NCI-H128 (cell line): Measurements from ENCODE around the gene AVEN.
"Not testable (repeated sequence)": the region's sequence is repeated elsewhere in the genome, so short reads cannot be mapped to it uniquely, and the experiment has no call there.

ENCODE experiments used
- DNase-seq: peaks from one replicate; lab custom pipeline; 2025; ENCODE audit not compliant: unreplicated experiment; lab: John Stamatoyannopoulos, UW

The AVEN gene, protein sequence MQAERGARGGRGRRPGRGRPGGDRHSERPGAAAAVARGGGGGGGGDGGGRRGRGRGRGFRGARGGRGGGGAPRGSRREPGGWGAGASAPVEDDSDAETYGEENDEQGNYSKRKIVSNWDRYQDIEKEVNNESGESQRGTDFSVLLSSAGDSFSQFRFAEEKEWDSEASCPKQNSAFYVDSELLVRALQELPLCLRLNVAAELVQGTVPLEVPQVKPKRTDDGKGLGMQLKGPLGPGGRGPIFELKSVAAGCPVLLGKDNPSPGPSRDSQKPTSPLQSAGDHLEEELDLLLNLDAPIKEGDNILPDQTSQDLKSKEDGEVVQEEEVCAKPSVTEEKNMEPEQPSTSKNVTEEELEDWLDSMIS

DNA sequence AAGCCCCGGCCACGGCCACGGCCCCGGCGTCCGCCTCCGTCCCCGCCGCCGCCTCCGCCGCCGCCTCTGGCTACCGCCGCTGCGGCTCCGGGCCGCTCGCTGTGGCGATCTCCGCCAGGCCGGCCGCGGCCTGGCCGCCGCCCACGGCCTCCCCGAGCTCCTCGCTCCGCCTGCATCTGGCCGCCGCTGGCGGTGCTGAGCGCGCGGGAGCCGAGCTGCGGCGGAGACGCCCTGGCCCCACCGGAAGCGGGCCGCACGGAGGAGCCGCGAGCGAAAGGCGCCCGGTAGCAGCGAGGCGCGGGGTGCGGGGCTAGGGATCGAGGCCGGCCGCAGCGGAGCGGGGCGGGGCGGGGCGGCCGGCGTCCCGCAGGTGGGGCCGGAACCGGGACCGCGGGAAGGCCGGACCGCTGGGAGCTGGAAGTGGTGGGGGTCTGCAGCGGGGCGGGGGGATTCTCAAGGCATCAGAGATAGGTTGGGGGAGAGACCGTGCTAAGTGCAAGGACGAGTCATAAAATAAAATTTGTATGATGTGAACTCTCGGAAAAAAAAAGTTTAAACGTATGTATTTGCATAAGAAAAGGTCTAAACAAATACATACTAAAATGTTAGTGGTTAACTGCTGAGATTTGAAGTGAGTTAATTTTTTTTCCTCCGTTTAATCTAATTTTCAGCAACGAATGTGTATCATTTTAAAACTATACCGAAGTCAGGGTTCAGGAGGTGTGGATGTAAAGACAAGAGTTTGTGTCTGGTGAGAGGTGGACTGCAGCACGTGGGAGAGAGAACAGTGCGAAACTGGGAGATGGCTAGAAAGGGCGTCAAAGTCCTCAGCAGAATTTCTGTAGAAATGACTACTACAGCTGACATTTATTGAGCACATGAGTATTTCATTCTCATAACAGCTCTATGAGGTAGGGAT lies at the start of gene AVEN:
AVEN (minus strand) TSS at position 334 of the 919 bp plus-strand sequence; CDS start at position 176, 158 bp downstream.
- no peak for DNase-seq

DNA sequence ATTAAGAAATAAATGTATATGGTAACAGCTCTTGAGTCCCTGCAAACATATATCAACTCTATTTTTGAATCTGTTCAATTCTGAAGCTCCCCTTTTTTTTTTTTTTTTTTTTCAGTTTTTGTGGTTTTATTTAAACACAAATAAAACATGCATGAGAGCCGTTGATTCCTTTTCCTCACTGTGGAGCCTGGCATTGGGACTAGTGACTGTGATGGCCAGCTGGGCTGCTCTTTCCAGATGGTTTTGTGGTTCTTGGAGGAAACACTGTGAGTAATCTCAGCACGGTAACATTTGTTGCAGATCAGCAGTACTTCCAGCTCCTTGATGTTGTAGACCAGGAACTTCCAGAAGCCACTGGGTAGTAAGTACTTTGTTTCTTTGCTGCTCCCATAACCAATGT lies 46.7 kb upstream of the AVEN start:
- no peak for DNase-seq

DNA sequence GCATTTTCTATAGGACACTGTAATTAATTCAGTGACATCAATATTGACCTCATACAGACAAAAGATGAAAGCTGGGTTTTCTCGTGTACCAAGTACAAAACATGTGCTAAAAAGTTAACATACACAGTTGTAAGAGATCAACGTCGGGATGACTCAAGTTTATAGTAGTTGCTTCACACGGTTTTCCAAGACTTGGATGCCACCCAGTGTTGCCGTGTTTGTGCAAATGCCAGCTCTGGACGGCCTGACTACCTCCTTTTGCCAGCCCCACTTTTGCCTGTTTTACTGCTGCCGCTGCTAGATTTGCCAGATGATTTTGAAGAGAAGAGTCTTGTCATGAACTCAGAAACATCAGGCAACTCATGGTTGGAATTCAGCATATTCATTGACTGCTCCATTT lies 45.1 kb upstream of the AVEN start:
- no peak for DNase-seq

DNA sequence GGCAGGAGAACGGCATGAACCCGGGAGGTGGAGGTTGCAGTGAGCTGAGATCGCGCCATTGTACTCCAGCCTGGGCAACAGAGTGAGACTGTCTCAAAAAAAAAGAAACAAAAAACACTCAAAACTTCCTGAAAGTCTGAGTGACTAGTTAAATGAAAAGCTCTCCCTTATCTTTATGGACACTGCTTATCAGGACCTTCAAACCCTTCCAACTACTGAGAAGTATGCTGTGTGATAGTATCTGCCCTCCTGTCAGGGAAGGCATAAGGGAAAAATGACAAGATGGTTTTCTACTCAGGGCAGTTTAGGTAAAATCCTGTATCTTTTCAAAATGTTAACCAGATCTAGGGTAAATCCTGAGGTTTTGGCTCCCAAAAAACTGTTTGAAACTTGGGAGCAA lies 40.9 kb upstream of the AVEN start:
- DNase-seq, result no peak

DNA sequence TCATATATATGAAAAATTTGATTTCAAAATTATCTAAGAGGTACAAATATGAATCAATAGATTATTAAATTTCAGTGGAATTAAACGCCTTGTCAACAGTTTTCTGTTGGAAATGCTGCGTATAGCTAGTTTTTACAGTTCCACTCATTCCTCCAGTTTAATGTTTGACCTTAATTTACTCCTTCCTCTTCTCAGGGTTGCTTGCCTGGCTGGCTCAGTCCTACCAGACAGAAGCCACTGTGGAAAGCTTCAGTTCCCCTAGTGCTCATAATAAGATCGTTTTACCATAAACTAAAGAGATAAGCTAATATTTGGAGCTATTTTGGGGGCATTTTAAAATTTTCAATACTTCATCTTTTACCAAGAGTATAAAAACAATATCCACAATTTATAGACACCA lies 39.9 kb upstream of the AVEN start:
- no peak for DNase-seq

DNA sequence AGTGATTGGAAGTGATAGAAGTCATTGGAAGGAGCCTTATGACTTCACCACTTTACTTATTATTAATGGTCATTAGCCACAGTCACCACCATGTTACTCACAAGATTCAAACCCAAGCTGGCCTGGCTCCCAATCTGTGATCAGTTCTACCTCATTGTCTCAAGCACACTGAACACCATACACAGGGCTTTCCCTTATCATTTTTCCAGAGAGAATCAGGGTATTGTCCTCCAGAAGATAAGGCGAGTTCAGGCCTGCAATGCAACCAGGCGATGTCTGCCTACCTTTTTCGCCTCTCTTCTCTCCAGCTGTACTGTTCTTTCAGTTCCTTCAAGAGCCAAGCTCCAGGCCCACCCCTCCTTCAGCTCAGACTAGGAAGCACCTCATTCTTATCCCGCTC lies 37.8 kb upstream of the AVEN start:
- no peak for DNase-seq

DNA sequence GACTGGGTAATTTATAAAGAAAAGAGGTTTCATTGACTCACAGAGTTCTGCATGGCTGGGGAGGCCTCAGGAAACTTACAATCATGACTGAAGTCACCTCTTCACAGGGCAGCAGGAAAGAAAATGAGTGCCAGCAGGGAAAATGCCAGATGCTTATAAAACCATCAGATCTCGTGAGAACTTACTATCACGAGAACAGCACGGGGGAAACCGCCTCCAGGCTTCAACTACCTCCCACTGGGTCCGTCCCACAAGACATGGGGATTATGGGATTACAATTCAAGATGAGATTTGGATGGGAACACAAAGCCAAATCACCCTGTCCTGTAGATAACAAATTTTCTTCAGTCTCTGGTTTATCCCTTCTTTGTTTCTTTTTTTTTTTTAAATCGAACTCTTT lies 31.0 kb upstream of the AVEN start:
- DNase-seq, result no peak

DNA sequence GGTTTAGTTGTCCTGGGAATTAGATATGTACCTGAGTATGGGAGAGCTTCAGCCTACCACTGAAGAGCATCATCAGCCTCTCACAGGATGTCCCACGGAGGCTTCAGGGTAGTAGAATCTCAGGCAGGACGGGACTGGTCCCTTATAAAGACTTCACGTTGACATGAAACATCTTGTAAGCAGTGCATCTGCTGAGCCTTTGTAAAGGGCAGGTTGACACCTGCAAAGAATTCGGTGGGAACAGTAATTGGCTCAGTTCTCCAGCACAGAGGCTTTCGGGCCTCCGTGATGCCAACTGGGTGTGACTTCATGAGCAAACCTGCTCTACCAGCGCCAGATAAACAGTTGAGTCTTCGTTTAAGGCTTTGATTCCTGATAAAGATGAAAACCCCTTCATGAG lies 26.9 kb upstream of the AVEN start:
- no peak for DNase-seq

DNA sequence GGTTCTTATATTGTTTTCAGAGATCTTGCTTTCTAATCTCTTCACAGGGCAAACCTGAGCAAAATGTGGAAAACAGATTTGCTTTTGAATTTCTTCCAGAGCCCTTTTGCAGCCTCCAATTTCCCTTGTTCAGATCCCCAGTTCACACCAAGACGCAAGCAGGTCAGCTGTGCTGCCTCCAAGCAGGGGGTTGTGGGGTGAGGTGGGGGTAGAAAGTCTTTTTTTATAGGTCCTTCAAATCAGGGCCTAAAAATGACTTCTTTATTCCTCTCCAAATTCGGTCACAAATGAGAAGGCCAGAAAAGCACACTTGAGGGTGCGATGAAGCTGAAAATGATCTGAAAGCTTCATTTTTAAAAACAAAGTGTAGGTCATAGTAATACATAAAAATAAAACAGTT lies 26.3 kb upstream of the AVEN start:
- DNase-seq, result no peak

DNA sequence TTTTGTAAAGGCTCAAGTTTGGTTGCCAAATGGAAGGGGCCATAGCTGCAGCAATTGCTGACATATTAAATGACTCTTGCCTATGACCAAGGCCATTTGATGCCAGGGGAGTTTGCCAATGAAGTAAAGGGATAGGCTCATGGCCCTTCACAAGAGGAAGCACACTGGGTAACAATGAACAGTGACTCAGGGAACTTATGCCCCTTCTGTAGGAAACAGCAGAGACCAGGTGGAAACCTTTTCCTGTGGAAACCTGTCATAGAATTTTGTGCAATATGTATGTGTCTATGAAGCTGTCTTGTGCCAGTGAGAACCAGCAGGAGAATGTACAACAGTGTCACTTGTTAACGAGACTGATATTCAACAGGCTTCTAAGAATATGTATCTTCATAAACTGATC lies 25.4 kb upstream of the AVEN start:
- no peak for DNase-seq

DNA sequence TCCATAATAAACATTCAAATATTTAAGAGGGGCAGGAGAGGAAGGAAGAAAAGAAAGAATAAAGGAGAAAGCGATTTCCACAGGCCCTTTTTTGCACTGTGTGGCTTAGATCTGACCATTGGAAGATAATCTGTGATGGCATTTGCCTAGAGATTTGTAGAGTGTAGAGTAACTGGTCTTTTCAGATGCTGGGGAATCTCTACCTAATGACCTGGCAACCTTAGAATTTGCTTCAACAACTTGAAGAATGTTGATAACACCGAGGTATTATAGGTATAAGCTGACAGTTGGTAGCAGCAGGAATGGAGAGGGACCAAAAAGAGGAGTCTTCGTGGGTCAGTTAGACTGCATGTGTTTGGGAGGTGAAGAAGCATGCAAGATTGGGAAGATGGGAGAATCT lies 20.9 kb upstream of the AVEN start:
- DNase-seq, result no peak

DNA sequence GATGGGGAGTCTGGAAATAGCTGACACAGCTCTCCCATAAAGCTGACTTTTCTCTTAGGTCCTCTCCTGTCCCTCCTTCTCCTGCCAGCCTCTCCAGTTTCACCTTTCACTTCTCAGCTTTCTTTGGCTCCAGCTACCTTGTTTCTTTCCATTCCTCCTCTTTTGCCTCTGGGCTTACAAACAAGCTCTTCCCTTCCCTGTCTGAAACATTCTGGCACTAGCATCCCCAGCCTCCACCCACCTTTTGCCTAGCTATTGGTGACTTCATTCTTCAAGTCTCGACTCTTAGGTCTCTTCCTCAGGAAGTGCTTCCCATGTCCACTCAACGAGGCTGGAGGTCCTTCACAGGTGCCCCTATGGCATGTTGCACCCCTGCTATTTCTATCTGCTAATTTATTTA lies 20.5 kb upstream of the AVEN start:
- no peak for DNase-seq

DNA sequence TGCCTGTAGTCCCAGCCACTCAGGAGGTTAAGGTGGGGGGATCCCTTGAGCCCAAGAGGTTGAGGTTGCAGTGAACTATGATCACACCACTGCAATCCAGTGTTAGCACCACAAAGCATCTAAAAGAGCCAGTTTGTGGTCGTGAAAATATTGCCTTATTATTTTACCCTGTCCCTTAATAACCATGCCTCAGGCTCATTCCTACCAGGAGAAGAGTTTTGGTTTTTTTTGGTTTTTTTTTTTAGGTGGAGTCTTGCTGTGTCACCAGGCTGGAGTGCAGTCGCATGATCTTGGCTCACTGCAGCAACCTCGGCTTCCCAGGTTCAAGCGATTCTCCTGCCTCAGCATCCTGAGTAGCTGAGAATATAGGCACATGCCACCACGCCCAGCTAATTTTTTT lies 17.9 kb upstream of the AVEN start:
- DNase-seq, result no peak

DNA sequence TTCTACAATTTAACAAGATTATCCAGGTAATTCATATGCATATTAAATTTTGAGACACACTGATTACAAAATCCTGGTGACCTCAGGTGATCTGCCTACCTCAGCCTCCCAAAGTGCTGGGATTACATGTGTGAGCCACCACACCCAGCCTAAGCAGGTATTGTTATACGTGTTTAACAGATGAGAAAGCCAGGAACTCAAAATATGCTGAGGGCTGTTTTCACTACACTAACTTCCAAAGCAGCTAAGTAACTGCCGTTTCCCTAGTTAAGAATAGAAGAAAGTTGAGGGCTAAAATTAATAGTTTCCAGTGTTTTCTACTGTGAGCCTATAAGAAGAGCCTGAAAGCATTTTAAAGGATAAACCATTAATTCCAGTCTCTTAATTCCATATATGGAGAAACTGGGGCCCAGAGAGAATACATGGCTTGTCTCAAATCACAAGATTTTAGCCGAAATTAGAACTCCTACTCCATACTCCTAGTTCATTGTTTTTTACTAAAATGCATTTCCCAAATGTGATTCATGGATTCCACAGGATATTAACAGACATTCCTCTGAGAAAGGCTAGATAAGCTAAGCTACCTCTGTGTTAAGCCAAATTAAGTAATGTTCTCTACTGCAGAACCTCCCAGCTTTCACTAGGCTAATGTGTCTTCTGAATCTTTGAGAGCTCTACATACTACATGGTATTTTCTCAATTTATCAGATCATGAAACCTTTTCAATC lies 17.0 kb upstream of the AVEN start:
- DNase-seq, result no peak

DNA sequence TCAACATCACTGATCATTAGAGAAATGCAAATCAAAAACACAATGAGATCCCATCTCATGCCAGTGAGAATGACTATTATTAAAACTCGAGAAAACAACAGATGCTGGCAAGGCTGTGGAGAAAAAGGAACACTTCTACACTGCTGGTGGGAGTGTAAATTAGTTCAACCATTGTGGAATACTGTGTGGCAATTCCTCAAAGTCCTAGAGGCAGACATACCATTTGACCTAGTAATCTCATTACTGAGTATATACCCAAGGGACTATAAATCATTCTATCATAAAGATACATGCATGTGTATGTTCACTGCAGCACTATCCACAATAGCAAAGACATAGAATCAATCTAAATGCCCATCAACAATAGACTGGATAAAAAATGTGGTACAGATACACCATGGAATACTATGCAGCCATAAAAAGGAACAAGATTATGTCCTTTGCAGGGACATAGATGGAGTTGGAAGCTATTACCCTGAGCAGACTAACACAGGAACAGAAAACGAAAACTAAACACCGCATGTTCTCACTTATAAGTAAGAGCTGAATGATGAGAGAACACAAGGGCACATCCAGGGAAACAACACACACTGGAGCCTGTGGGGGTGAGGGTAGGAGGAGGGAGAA lies 15.2 kb upstream of the AVEN start:
- no peak for DNase-seq

DNA sequence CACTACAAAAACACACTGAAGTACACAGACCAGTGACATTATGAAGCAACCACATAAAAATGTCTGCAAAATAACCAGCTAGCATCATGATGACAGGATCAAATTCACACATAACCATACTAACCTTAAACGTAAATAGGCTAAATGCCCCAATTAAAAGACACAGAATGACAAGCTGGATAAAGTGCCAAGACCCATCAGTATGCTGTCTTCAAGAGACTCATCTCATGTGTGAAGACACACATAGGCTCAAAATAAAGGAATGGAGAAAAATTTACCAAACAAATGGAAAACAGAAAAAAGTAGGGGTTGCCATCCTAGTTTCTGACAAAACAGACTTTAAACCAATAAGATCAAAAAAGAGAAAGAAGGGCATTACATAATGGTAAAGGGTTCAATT lies 11.4 kb upstream of the AVEN start:
- DNase-seq, result not testable (repeated sequence)

DNA sequence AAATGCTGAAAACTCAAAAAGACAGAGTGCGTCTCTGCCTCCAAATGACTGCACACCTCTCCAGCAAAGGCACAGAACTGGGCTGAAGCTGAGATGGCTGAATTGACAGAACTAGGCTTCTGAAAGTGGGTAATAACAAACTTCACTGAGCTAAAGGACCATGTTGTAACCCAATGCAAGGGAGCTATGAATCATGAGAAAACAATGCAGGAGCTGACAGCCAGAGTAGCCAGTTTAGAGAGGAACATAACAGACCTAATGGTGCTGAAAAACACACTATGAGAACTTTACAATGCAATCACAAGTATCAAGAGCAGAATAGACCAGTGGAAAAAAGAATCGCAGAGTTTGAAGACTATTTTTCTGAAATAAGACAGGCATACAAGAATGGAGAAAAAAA lies 10.1 kb upstream of the AVEN start:
- no peak for DNase-seq

DNA sequence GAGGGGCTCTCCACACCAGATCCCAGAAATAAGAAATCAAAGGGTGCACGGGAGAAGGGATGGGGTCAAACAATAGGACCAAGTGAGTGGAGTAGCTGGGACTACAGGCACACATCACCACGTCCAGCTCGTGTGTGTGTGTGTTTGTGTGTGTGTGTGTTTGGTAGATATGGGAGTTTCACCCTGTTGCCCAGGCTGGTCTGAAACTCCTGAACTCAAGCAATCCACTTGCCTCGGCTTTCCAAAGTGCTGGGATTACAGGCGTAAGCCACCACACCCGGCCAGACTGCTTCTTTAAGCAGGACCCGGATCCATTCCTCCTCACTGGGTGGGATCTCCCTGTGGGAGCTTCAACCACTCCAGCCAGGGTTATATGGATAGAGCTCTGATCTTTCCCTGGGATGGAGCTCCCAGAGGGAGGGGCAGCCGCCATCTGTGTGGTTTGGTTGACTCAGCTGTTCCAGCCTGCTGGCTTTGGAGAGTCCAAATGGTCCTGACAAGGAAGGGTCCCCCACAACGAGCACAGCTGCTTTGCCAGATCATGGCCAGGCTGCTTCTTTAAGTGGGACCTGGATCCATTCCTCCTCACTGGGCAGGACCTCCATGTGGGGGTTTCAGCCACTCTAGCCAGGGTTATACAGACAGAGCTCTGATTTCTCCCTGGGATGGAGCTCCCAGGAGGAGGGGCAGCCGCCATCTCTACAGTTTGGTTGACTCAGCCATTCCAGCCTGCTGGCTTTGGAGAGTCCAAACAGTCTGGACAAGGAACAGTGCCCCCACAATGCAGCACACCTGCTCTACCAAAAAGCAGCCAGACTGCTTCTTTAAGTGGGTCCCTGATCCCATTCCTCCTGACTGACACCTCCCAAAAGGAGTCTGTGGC lies 9.1 kb upstream of the AVEN start:
- DNase-seq, result no peak

DNA sequence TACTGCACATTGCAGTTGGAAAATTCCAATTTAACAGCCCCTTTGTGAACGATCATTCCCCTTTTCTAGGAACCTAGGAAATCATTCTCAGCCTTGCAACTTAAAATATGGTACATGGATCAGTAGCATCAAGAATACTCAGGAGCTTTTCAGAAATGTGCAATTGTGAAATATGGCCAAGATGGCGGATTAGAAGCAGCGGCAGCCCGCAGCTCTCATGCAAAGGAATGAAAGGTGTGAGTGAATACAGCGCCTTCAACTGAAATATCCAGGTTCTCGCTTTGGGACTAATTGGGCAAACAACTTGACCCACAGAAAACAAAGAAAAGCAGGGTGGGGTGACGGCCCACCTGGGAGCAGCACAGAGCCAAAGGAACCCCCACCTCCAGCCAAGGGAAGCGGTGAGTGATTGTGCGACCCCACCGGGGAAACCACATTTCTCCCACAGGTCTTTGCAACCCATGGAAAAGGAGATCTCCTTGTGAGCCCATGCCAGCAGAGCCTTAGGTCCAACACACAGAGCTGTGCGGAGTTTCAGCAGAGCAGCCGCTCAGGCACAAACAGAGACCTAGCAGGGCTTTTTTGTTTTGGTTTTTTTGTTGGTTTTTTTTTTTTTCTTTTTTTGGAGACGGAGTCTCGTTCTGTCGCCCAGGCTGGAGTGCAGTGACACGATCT lies 7.6 kb upstream of the AVEN start:
- DNase-seq, result no peak

DNA sequence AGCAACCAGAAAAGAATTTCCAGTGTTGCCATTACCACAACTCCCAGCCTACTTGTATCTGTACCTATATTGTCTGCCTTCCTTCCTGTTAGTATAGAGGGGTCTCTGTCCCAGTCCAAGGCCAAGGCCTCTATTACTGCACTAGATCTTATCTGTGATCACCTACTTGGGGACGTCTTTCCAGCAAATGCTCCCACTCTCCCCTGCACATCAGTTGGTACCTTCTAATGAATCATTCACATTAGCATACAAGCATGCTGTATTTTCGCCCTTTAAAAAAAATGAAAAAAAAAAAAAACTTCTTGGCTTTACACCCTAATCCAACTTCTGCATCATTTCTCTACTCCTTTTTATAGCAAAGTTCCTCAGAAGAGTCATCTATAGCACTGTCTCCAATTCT lies 4.8 kb upstream of the AVEN start:
- no peak for DNase-seq
